PC-9 (cell line): ENCODE data around the gene RCOR3.

Experiments used
- CTCF ChIP-seq: fragments of 200-600 bp; sonication (generic); conservative IDR thresholded peaks from 2 replicates; pipeline ENCODE4 v1.6.1; 2017; ENCODE audit warnings: mixed run types, antibody characterized with exemption, mild to moderate bottlenecking, moderate library complexity
- EZH2 ChIP-seq: fragments of 200-600 bp; sonication (generic); IDR thresholded peaks from 2 replicates; pipeline ENCODE4 v1.8.0; 2017; ENCODE audit warnings: antibody characterized with exemption, low read depth

GRCh38 chr1:211349741-211350140 is 90.6 kb downstream of the RCOR3 start:
- TF ChIP-seq EZH2 = no peak
- TF ChIP-seq CTCF = no peak
